A673 (cell line): Measurements from ENCODE around the gene NR1H4. TPM values are rescaled to one million over a fixed set of nuclear protein-coding genes. Genes with fewer than 3 reads are reported as not detected.

ENCODE experiments used
- BruUV-seq: library from RNA; stranded (reverse); fragments of 400-500 nt; replicated peaks from 2 replicates; lab custom pipeline; 2021; lab: Mats Ljungman, UMichigan
- CTCF ChIA-PET: fragments of 300-600 bp; sonication (Branson Sonifier 250); formaldehyde crosslinking; loops from one replicate; lab custom pipeline; 2022; ENCODE audit warnings: antibody characterized with exemption; lab: Charles Lee
- POLR2A ChIA-PET: fragments of 300-600 bp; sonication (Branson Sonifier 250); formaldehyde crosslinking; loops from one replicate; lab custom pipeline; 2022; ENCODE audit warnings: antibody characterized with exemption; ENCODE audit not compliant: low non-redundant PET; lab: Charles Lee
- DNase-seq: peaks from one replicate; pipeline ENCODE4 v3.0.0-alpha.2; 2015; ENCODE audit warnings: low spot score
- H3K27ac ChIP-seq: fragments of 200-600 bp; sonication (generic); 2 replicates; pipeline ENCODE4 v1.5.1; 2016; ENCODE audit warnings: mixed run types, low read depth, mild to moderate bottlenecking, mixed read lengths, antibody characterized with exemption, low read length; ENCODE audit not compliant: poor library complexity, severe bottlenecking
- H3K27me3 ChIP-seq: fragments of 200-600 bp; sonication (generic); replicated peaks from 2 replicates; pipeline ENCODE4 v1.6.1; 2017; ENCODE audit warnings: mixed run types, low read depth, mild to moderate bottlenecking, mixed read lengths, antibody characterized with exemption, low read length; ENCODE audit not compliant: insufficient read depth, poor library complexity
- H3K36me3 ChIP-seq: fragments of 200-600 bp; sonication (generic); 2 replicates; pipeline ENCODE4 v1.6.1; 2016; ENCODE audit warnings: mixed run types, mild to moderate bottlenecking, mixed read lengths, antibody characterized with exemption, low read length; ENCODE audit not compliant: insufficient read depth, poor library complexity, severe bottlenecking
- H3K4me1 ChIP-seq: fragments of 200-600 bp; sonication (generic); 2 replicates; pipeline ENCODE4 v1.6.1; 2017; ENCODE audit warnings: mixed run types, mild to moderate bottlenecking, mixed read lengths, antibody characterized with exemption, low read length; ENCODE audit not compliant: insufficient read depth, poor library complexity, severe bottlenecking
- H3K4me3 ChIP-seq: fragments of 200-600 bp; sonication (generic); 2 replicates; pipeline ENCODE4 v1.5.1; 2016; ENCODE audit warnings: low read depth, mixed run types, mild to moderate bottlenecking, mixed read lengths, low read length; ENCODE audit not compliant: poor library complexity, severe bottlenecking
- H3K9me3 ChIP-seq: fragments of 200-600 bp; sonication (generic); 2 replicates; pipeline ENCODE4 v1.6.1; 2016; ENCODE audit warnings: mixed run types, low read depth, mild to moderate bottlenecking, mixed read lengths, antibody characterized with exemption, low read length; ENCODE audit not compliant: poor library complexity, severe bottlenecking
- CTCF ChIP-seq: fragments of 300-800, 200-600 bp; sonication (generic); conservative IDR thresholded peaks from 2 replicates; pipeline ENCODE4 v1.5.1; 2017; ENCODE audit warnings: low read depth, mild to moderate bottlenecking, antibody characterized with exemption, low read length, moderate library complexity, mixed read lengths
- EZH2 ChIP-seq: fragments of 200-600 bp; sonication (generic); IDR thresholded peaks from 2 replicates; pipeline ENCODE4 v1.6.1; 2017; ENCODE audit warnings: borderline replicate concordance, low read depth, mild to moderate bottlenecking, mixed read lengths, antibody characterized with exemption, low read length; ENCODE audit not compliant: poor library complexity, severe bottlenecking
- intact Hi-C: fragments of 100-400 bp; cut with micrococcal nuclease; formaldehyde crosslinking; loops from one replicate; pipeline ENCODE4 v1.10.0; 2022; ENCODE audit not compliant: unreplicated experiment
- total RNA-seq: library from RNA; stranded (reverse); gene quantifications from 2 replicates; pipeline ENCODE4 v1.2.3, GENCODE V29; 2021

The NR1H4 gene
- total RNA-seq, 1 experiment from 2014 or later: not detected

DNA sequence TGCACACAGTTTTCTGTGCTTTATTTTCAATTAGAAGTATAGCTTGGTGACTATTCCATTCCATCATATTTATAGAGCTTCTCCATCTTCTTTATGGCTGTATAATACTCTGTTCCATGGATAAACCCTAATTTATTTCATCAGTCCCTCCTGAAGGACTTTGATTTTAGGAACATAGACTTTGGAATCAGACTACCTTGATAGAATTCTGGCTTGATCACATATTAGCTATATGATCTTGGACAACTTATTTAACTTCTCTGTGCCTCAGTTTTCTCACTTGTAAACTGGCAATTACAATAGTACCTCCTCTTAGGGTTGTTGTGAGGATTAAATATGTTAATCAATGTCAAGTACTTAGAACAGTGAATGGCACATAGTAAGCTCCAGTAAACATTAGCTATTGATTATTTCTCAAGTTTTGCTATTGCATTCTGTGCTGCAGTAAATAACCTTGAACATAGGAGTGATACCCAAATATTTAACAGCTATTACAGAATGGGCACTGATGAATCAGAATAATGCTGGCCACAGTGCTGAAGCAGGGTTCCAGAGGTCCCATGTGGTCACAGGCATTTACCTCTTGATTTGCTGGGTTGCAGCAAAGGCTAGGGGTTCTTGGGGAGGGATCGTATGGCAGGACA lies 12.2 kb upstream of the NR1H4 start:
- no peaks in the 10 kb centered on the region for H3K9me3 ChIP-seq
- TF ChIP-seq EZH2 (no peak), CTCF (no peak)
- no peaks in the 10 kb centered on the region for H3K27me3 ChIP-seq
- no peaks in the 10 kb centered on the region for H3K4me1 ChIP-seq
- no peak overlapping the region for H3K27ac ChIP-seq
- BruUV-seq: no TSS peak
- H3K4me3 ChIP-seq: no peak overlapping the region
- H3K36me3 ChIP-seq: no peaks in the 10 kb centered on the region
- DNase-seq: no peak
- intact Hi-C loops: no loop called here
- ChIA-PET POLR2A (no interaction called here), CTCF (no interaction called here)

DNA sequence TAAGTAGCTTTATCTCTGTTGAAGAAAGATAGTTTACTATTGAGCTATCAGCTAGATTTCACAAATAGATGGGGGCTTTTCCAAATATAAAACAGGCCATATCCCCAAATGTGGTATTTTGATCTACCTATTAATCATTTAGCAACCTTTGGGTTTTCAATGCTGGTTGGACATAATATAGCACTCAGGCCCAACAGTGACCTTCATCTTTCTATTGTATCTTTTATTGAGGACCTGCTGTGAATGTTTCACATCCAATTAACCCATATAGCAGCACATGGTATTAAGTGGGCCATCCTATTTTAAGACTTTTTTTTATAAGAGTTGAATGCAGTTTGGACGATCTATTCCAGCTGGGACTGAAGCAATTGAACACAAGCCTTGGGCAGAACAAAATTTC lies 10.0 kb upstream of the NR1H4 start:
- DNase-seq: no peak
- H3K27me3 ChIP-seq: no peaks in the 10 kb centered on the region
- intact Hi-C loops: no loop called here
- no peaks in the 10 kb centered on the region for H3K9me3 ChIP-seq
- H3K27ac ChIP-seq: no peak overlapping the region
- H3K4me3 ChIP-seq: no peak overlapping the region
- TF ChIP-seq EZH2: no peak
- no peak for TF ChIP-seq CTCF
- no peaks in the 10 kb centered on the region for H3K36me3 ChIP-seq
- ChIA-PET POLR2A (no interaction called here), CTCF (no interaction called here)
- BruUV-seq: no TSS peak
- no peaks in the 10 kb centered on the region for H3K4me1 ChIP-seq

DNA sequence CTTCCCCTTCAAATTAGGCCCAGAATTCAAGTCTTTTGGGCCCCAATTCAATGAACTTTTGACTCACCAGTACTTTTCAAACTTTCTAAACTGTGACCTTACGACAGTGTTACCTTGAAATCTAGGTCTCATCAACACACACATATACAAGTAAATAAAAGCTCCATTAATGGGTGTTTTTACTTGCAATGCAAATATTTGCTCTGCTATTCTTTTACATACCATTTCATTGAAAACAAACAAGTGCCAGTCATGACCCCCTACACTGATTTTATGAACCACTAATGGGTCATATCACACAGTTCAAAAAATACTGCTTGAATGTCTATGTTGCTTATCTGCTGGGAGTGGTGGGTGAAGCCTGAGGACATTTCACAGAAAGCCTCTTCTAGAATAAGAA lies 9.1 kb upstream of the NR1H4 start:
- no peak overlapping the region for H3K4me3 ChIP-seq
- no peak for TF ChIP-seq EZH2
- TF ChIP-seq CTCF: no peak
- no peaks in the 10 kb centered on the region for H3K27me3 ChIP-seq
- ChIA-PET CTCF (no interaction called here), POLR2A (interaction anchor here (0.5 kb wide), 1 partner anchor 236 kb away, joined by 4 read pairs; no protein-coding TSS in a partner anchor)
- BruUV-seq: no TSS peak
- H3K9me3 ChIP-seq: no peaks in the 10 kb centered on the region
- H3K27ac ChIP-seq: no peak overlapping the region
- H3K36me3 ChIP-seq: no peaks in the 10 kb centered on the region
- H3K4me1 ChIP-seq: no peaks in the 10 kb centered on the region
- no peak for DNase-seq
- intact Hi-C loops: no loop called here
